ENCODE data around the gene SCML2. TPM values are rescaled to one million over a fixed set of nuclear protein-coding genes. Genes with fewer than 3 reads are reported as not detected.
A peak's percentile ranks its signal among the peaks of the same experiment; 100 is the strongest.

The SCML2 gene
- total RNA-seq, 1 donor: 1.4 TPM

GRCh38 chrX:18360867-18361266 lies 6.4 kb upstream of the SCML2 start:
- TF ChIP-seq CTCF (IDR thresholded peaks at IDR 0.05; ENCODE audit: extremely low read depth, low read depth, low read length): no peak
- peaks cover 8% of the 10 kb centered on the region for H3K27me3 ChIP-seq (ENCODE audit: insufficient read depth, low read length)
- no peaks in the 10 kb centered on the region for H4K20me1 ChIP-seq (ENCODE audit: insufficient read depth, low read length)
- H3K27ac ChIP-seq (ENCODE audit: low read depth, low read length): no peak overlapping the region
- H3K4me2 ChIP-seq (ENCODE audit: insufficient read depth, low read length): no peak overlapping the region
- no peak overlapping the region for H3K4me3 ChIP-seq (ENCODE audit: insufficient read depth, low read length)
- DNase-seq (ENCODE audit: insufficient read length, low spot score, missing footprints): no peak
- H3K36me3 ChIP-seq (ENCODE audit: insufficient read depth, low read length): no peaks in the 10 kb centered on the region
- no peaks in the 10 kb centered on the region for H3K4me1 ChIP-seq (ENCODE audit: insufficient read depth, low read length)
- H2AFZ ChIP-seq (ENCODE audit: low read length): no peak overlapping the region
- H3K79me2 ChIP-seq (ENCODE audit: insufficient read depth, low read length): no peaks in the 10 kb centered on the region
- no peaks in the 10 kb centered on the region for H3K9me3 ChIP-seq (ENCODE audit: low read depth, low read length)

- Histone ChIP-seq H3K9me3 (ENCODE audit: low read depth, low read length) (no peaks in the 10 kb centered on the region), H4K20me1 (ENCODE audit: insufficient read depth, low read length) (no peaks in the 10 kb centered on the region), H3K79me2 (ENCODE audit: insufficient read depth, low read length) (peaks cover 2% of the 10 kb centered on the region), H3K36me3 (ENCODE audit: insufficient read depth, low read length) (no peaks in the 10 kb centered on the region), H3K4me2 (ENCODE audit: insufficient read depth, low read length) (peak overlapping the region; percentile 76), H3K4me1 (ENCODE audit: insufficient read depth, low read length) (no peaks in the 10 kb centered on the region), H2AFZ (ENCODE audit: low read length) (peak overlapping the region; percentile 41), H3K4me3 (ENCODE audit: insufficient read depth, low read length) (peak overlapping the region; percentile 72), H3K27ac (ENCODE audit: low read depth, low read length) (no peak overlapping the region), H3K27me3 (ENCODE audit: insufficient read depth, low read length) (no peaks in the 10 kb centered on the region)
- no peak for DNase-seq (ENCODE audit: insufficient read length, low spot score, missing footprints)
- TF ChIP-seq CTCF (IDR thresholded peaks at IDR 0.05; ENCODE audit: extremely low read depth, low read depth, low read length): no peak
These were observed 538 bp downstream of the SCML2 start for GRCh38 chrX:18353931-18354368.

- no peak overlapping the region for H2AFZ ChIP-seq (ENCODE audit: low read length)
- DNase-seq (ENCODE audit: insufficient read length, low spot score, missing footprints): no peak
- H3K4me2 ChIP-seq (ENCODE audit: insufficient read depth, low read length): no peak overlapping the region
- no peak overlapping the region for H3K4me3 ChIP-seq (ENCODE audit: insufficient read depth, low read length)
- TF ChIP-seq CTCF (IDR thresholded peaks at IDR 0.05; ENCODE audit: extremely low read depth, low read depth, low read length): no peak
- H3K36me3 ChIP-seq (ENCODE audit: insufficient read depth, low read length): no peaks in the 10 kb centered on the region
- no peaks in the 10 kb centered on the region for H3K27me3 ChIP-seq (ENCODE audit: insufficient read depth, low read length)
- H3K27ac ChIP-seq (ENCODE audit: low read depth, low read length): no peak overlapping the region
- peaks cover 2% of the 10 kb centered on the region for H3K79me2 ChIP-seq (ENCODE audit: insufficient read depth, low read length)
- H4K20me1 ChIP-seq (ENCODE audit: insufficient read depth, low read length): no peaks in the 10 kb centered on the region
- H3K4me1 ChIP-seq (ENCODE audit: insufficient read depth, low read length): no peaks in the 10 kb centered on the region
- H3K9me3 ChIP-seq (ENCODE audit: low read depth, low read length): no peaks in the 10 kb centered on the region
These were observed 2.7 kb downstream of the SCML2 start for GRCh38 chrX:18351784-18352183.

GRCh38 chrX:18348047-18348446 lies 6.4 kb downstream of the SCML2 start:
- H3K4me2 ChIP-seq (ENCODE audit: insufficient read depth, low read length): no peak overlapping the region
- no peak for TF ChIP-seq CTCF (IDR thresholded peaks at IDR 0.05; ENCODE audit: extremely low read depth, low read depth, low read length)
- DNase-seq (ENCODE audit: insufficient read length, low spot score, missing footprints): no peak
- peaks cover 2% of the 10 kb centered on the region for H3K79me2 ChIP-seq (ENCODE audit: insufficient read depth, low read length)
- no peaks in the 10 kb centered on the region for H3K4me1 ChIP-seq (ENCODE audit: insufficient read depth, low read length)
- H3K27me3 ChIP-seq (ENCODE audit: insufficient read depth, low read length): no peaks in the 10 kb centered on the region
- no peak overlapping the region for H3K27ac ChIP-seq (ENCODE audit: low read depth, low read length)
- no peak overlapping the region for H2AFZ ChIP-seq (ENCODE audit: low read length)
- H4K20me1 ChIP-seq (ENCODE audit: insufficient read depth, low read length): no peaks in the 10 kb centered on the region
- H3K4me3 ChIP-seq (ENCODE audit: insufficient read depth, low read length): no peak overlapping the region
- H3K9me3 ChIP-seq (ENCODE audit: low read depth, low read length): no peaks in the 10 kb centered on the region
- no peaks in the 10 kb centered on the region for H3K36me3 ChIP-seq (ENCODE audit: insufficient read depth, low read length)

Data from osteoblast (primary cell).